Measurements from ENCODE around the gene PRSS53. TPM values are rescaled to one million over a fixed set of nuclear protein-coding genes. Genes with fewer than 3 reads are reported as not detected.
A peak's percentile ranks its signal among the peaks of the same experiment; 100 is the strongest.

PRSS53 gene
- total and polyA plus RNA-seq, 12 donors: 0.21 to 2.9 (median 0.51) TPM

- H3K27me3 ChIP-seq: no peaks in the 10 kb centered on the region
- peak overlapping the region; percentile 20 to 97 (median 72) for H3K27ac ChIP-seq
- ATAC-seq (peak in 6 of 8 donors; percentile 21 to 61 (median 38)), DNase-seq (peak in 1 of 2 donors; percentile 52)
- peak overlapping the region in 1 of 10 donors; percentile 18 for H3K4me3 ChIP-seq
- intact Hi-C loops (cut with DNase I): no loop called here
- H3K9me3 ChIP-seq: no peaks in the 10 kb centered on the region
- H3K36me3 ChIP-seq: peaks cover 0 to 81% (median 51%) of the 10 kb centered on the region in 9 donors
- peaks cover 3 to 57% (median 33%) of the 10 kb centered on the region in 9 donors for H3K4me1 ChIP-seq
- TF ChIP-seq CTCF (IDR thresholded peaks at IDR 0.05): no peak
- 67 to 68% methylated on average over 29 of the region's 29 CpGs for WGBS, 2 donors
Observed at GRCh38 chr16:31129568-31130335, 41.0 kb upstream of the PRSS53 start.

GRCh38 chr16:31128711-31129567 lies 40.2 kb upstream of the PRSS53 start:
- peak overlapping the region in 1 of 10 donors; percentile 18 for H3K4me3 ChIP-seq
- WGBS, 2 donors: 72 to 77% methylated on average over 14 of the region's 14 CpGs
- H3K27me3 ChIP-seq: no peaks in the 10 kb centered on the region
- no peak for TF ChIP-seq CTCF (IDR thresholded peaks at IDR 0.05)
- no peaks in the 10 kb centered on the region for H3K9me3 ChIP-seq
- peak overlapping the region; percentile 20 to 97 (median 72) for H3K27ac ChIP-seq
- H3K4me1 ChIP-seq: peaks cover 1 to 49% (median 25%) of the 10 kb centered on the region in 9 donors
- intact Hi-C loops (cut with DNase I): no loop called here
- ATAC-seq (peak; percentile 48 to 80 (median 66)), DNase-seq (peak in 1 of 2 donors; percentile 26)
- peaks cover 0 to 89% (median 59%) of the 10 kb centered on the region in 9 donors for H3K36me3 ChIP-seq

GRCh38 chr16:31127182-31127581 lies 38.4 kb upstream of the PRSS53 start:
- Histone ChIP-seq H3K36me3 (peaks cover 0 to 99% (median 75%) of the 10 kb centered on the region in 9 donors), H3K9me3 (no peaks in the 10 kb centered on the region), H3K27me3 (no peaks in the 10 kb centered on the region), H3K4me3 (no peak overlapping the region), H3K4me1 (peaks cover 0 to 42% (median 24%) of the 10 kb centered on the region in 9 donors), H3K27ac (peak overlapping the region in 4 of 10 donors; percentile 74 to 97 (median 79))
- intact Hi-C loops (cut with DNase I): no loop called here
- 86 to 89% methylated on average over 13 of the region's 13 CpGs for WGBS, 2 donors
- no peak for TF ChIP-seq CTCF (IDR thresholded peaks at IDR 0.05)
- DNase-seq (no peak), ATAC-seq (no peak)

- Histone ChIP-seq H3K4me3 (no peak overlapping the region), H3K27me3 (no peaks in the 10 kb centered on the region), H3K4me1 (peaks cover 0 to 41% (median 24%) of the 10 kb centered on the region in 9 donors), H3K9me3 (no peaks in the 10 kb centered on the region), H3K27ac (peak overlapping the region in 1 of 10 donors; percentile 20), H3K36me3 (peaks cover 0 to 97% (median 75%) of the 10 kb centered on the region in 9 donors)
- intact Hi-C loops (cut with DNase I): no loop called here
- DNase-seq (no peak), ATAC-seq (no peak)
- 96 to 98% methylated on average over 3 of the region's 3 CpGs for WGBS, 2 donors
- no peak for TF ChIP-seq CTCF (IDR thresholded peaks at IDR 0.05)
Observed at GRCh38 chr16:31125844-31126243, 37.1 kb upstream of the PRSS53 start.
